ENCODE results near the gene CNN3. TPM values are rescaled to one million over a fixed set of nuclear protein-coding genes. Genes with fewer than 3 reads are reported as not detected.
A peak's percentile ranks its signal among the peaks of the same experiment; 100 is the strongest.

The CNN3 gene
- total and polyA plus RNA-seq, 2 of the 4 experiments (the other 2 are of a cell fraction) = 249 to 552 TPM

- Histone ChIP-seq H3K27ac (ENCODE audit: insufficient read depth, low read length) (no peak overlapping the region), H2BK5ac (ENCODE audit: low read depth, low read length, poor library complexity, severe bottlenecking) (no peak overlapping the region), H3K79me1 (ENCODE audit: low read depth in 1 of 2, low read length in 2 of 2) (no peaks in the 10 kb centered on the region), H2AFZ (replicated peaks; ENCODE audit: low read length, poor library complexity) (no peak overlapping the region), H3K4me3 (ENCODE audit: insufficient read depth, low read depth, low read length) (no peak overlapping the region), H2BK20ac (ENCODE audit: low read depth, low read length) (0 out of 2 replicates have a peak overlapping the region, but pooled peaks have one; percentile 14), H2BK15ac (ENCODE audit: low read depth, low read length) (no peak overlapping the region), H4K20me1 (ENCODE audit: insufficient read depth, low read length) (no peaks in the 10 kb centered on the region), H3K9ac (ENCODE audit: low read depth, low read length) (no peak overlapping the region), H3K14ac (replicated peaks; ENCODE audit: low read depth, low read length) (no peak overlapping the region), H3K18ac (ENCODE audit: low read depth, low read length) (no peak overlapping the region), H2AK5ac (ENCODE audit: low read depth, low read length) (no peak overlapping the region), H3K4ac (ENCODE audit: low read depth, low read length) (no peak overlapping the region), H3K9me1 (ENCODE audit: insufficient read depth, low read length) (no peaks in the 10 kb centered on the region), H3K23ac (ENCODE audit: low read depth, low read length) (no peak overlapping the region), H3K36me3 (ENCODE audit: control insufficient read depth, insufficient read depth, low read length) (no peaks in the 10 kb centered on the region), H2AK9ac (replicated peaks; ENCODE audit: low read depth, low read length, poor library complexity) (no peak overlapping the region), H3K9me3 (ENCODE audit: control insufficient read depth, insufficient read depth, low read length) (no peaks in the 10 kb centered on the region), H2BK120ac (ENCODE audit: low read depth, low read length) (no peak overlapping the region), H3K56ac (ENCODE audit: extremely low read depth, insufficient read depth, low read length) (no peak overlapping the region), H4K91ac (ENCODE audit: insufficient read depth, low read depth, low read length) (no peak overlapping the region), H3K4me1 (ENCODE audit: control insufficient read depth, insufficient read depth, low read length) (peaks cover 14% of the 10 kb centered on the region), H4K8ac (ENCODE audit: low read depth in 2 of 2, low read length in 2 of 2) (no peak overlapping the region), H3K27me3 (ENCODE audit: control insufficient read depth, insufficient read depth, low read length) (no peaks in the 10 kb centered on the region), H4K5ac (ENCODE audit: low read depth, low read length) (no peak overlapping the region), H3K4me2 (ENCODE audit: low read depth, low read length) (no peak overlapping the region)
- no peak for TF ChIP-seq RFX5 (IDR thresholded peaks at IDR 0.05; ENCODE audit: low read depth, low read length)
- TF ChIP-seq ELK1 (IDR thresholded peaks at IDR 0.05; ENCODE audit: borderline replicate concordance, low read depth, low read length) = no peak
- TF ChIP-seq BHLHE40 (IDR thresholded peaks at IDR 0.05; ENCODE audit: low read depth, low read length) = no peak
- no peak for TF ChIP-seq SMC3 (IDR thresholded peaks at IDR 0.05; ENCODE audit: low read depth, low read length)
- TF ChIP-seq MXI1 (IDR thresholded peaks at IDR 0.05; ENCODE audit: borderline replicate concordance, low read depth, low read length) = no peak
- no peak for TF ChIP-seq NFE2L2 (IDR thresholded peaks at IDR 0.05; ENCODE audit: low read depth, low read length)
- TF ChIP-seq MAZ (IDR thresholded peaks at IDR 0.05; ENCODE audit: borderline replicate concordance, low read depth, low read length) = no peak
- TF ChIP-seq CEBPB (IDR thresholded peaks at IDR 0.05; ENCODE audit: low read depth, low read length) = no peak
- TF ChIP-seq CHD1 (IDR thresholded peaks at IDR 0.05; ENCODE audit: low read depth, low read length) = no peak
- TF ChIP-seq MAFK (IDR thresholded peaks at IDR 0.05; ENCODE audit: low read depth, low read length) = no peak
- DNase-seq (no peak), ATAC-seq (ENCODE audit: low read depth) (no peak)
- ChIA-PET CTCF (no interaction called here), POLR2A (ENCODE audit: unreplicated experiment) (no interaction called here)
- no TSS peak for BruUV-seq (replicated peaks)
- dilution Hi-C loops (cut with HindIII; ENCODE audit: low sequenced_read_pairs, unreplicated experiment) (no loop called here), intact Hi-C loops (cut with micrococcal nuclease) (no loop called here), in situ Hi-C loops (cut with MboI; ENCODE audit: low sequenced_read_pairs) (no loop called here)
These were observed 26.2 kb upstream of the CNN3 start for GRCh38 chr1:94953107-94953506.

All from IMR-90 (cell line).